HEK293 (cell line): ENCODE data around the gene GLIPR1.

Experiments
- CTCF ChIA-PET: fragments of 350-600 bp; formaldehyde crosslinking; extraction: SDS; loops from one replicate; lab custom pipeline; 2021; ENCODE audit warnings: antibody characterized with exemption; lab: Yijun Ruan, JAX
- POLR2A ChIA-PET: fragments of 300-600 bp; formaldehyde crosslinking; extraction: SDS; loops from one replicate; lab custom pipeline; 2020; ENCODE audit warnings: antibody characterized with exemption, inconsistent platforms; lab: Yijun Ruan, JAX
- H3K27ac ChIP-seq: fragments of 200-500 bp; sonication (Bioruptor generic); 2 replicates; pipeline ENCODE4 v1.5.1; 2014; ENCODE audit warnings: low read depth, low read length, control low read depth, inconsistent platforms; ENCODE audit errors: extremely low read depth
- H3K36me3 ChIP-seq, 2 experiments: fragments of 200-500 bp in 1 of 2; sonication (Bioruptor generic) in 1 of 2; 1 replicate in 1 of 2; 2 replicates in 1 of 2; pipeline ENCODE4 v1.5.1; 2014 to 2017; ENCODE audit warnings: inconsistent platforms in 2 of 2, low read length in 2 of 2; ENCODE audit not compliant: control insufficient read depth in 2 of 2, insufficient read depth in 1 of 2
- H3K4me1 ChIP-seq: fragments of 200-500 bp; sonication (Bioruptor generic); 2 replicates; pipeline ENCODE4 v1.5.1; 2014; ENCODE audit warnings: mild to moderate bottlenecking, low read length, inconsistent platforms; ENCODE audit not compliant: control insufficient read depth, insufficient read depth
- H3K4me3 ChIP-seq: 2 replicates; pipeline ENCODE4 v1.5.1; 2011; ENCODE audit warnings: low read depth, mild to moderate bottlenecking, control low read depth, low read length, moderate library complexity
- H3K9me3 ChIP-seq: fragments of 200-500 bp; sonication (Bioruptor generic); 2 replicates; pipeline ENCODE4 v1.5.1; 2014; ENCODE audit warnings: low read depth, low read length, inconsistent platforms; ENCODE audit not compliant: control insufficient read depth, insufficient read depth
- AEBP2 ChIP-seq: fragments of 450-650 bp; formaldehyde crosslinking; IDR thresholded peaks from 2 replicates; pipeline ENCODE4 v1.5.1; 2016; ENCODE audit warnings: missing biosample characterization, missing genetic modification characterization, borderline replicate concordance
- GLI4 ChIP-seq: fragments of 450-650 bp; formaldehyde crosslinking; IDR thresholded peaks from 2 replicates; pipeline ENCODE4 v1.5.1; 2016; ENCODE audit warnings: missing biosample characterization, missing genetic modification characterization
- GLIS2 ChIP-seq: fragments of 450-650 bp; formaldehyde crosslinking; IDR thresholded peaks from 2 replicates; pipeline ENCODE4 v1.5.1; 2016; ENCODE audit warnings: missing biosample characterization, missing genetic modification characterization
- PRDM1 ChIP-seq: fragments of 450-650 bp; formaldehyde crosslinking; IDR thresholded peaks from 2 replicates; pipeline ENCODE4; 2016; ENCODE audit warnings: missing biosample characterization, missing genetic modification characterization
- REPIN1 ChIP-seq: fragments of 450-650 bp; formaldehyde crosslinking; IDR thresholded peaks from 2 replicates; pipeline ENCODE4 v1.5.1; 2017; ENCODE audit warnings: missing biosample characterization, missing genetic modification characterization, low read depth
- SALL2 ChIP-seq: fragments of 450-650 bp; formaldehyde crosslinking; IDR thresholded peaks from 2 replicates; pipeline ENCODE4 v1.5.0; 2017; ENCODE audit warnings: missing biosample characterization, mild to moderate bottlenecking, missing genetic modification characterization, borderline replicate concordance
- SETDB1 ChIP-seq: IDR thresholded peaks from one replicate; pipeline ENCODE4 v1.6.1; 2017; ENCODE audit warnings: mild to moderate bottlenecking, low read length, moderate library complexity, mixed read lengths; ENCODE audit not compliant: insufficient read length
- YY1 ChIP-seq: fragments of 450-650 bp; formaldehyde crosslinking; IDR thresholded peaks from 2 replicates; pipeline ENCODE4 v1.5.1; 2018; ENCODE audit warnings: missing biosample characterization, missing genetic modification characterization
- ZBTB21 ChIP-seq: fragments of 450-650 bp; formaldehyde crosslinking; IDR thresholded peaks from 2 replicates; pipeline ENCODE4 v1.5.1; 2017; ENCODE audit warnings: missing biosample characterization, missing genetic modification characterization
- ZBTB44 ChIP-seq: fragments of 450-650 bp; IDR thresholded peaks from 2 replicates; pipeline ENCODE4 v1.5.1; 2018; ENCODE audit warnings: missing biosample characterization, mild to moderate bottlenecking, missing genetic modification characterization
- ZNF155 ChIP-seq: fragments of 450-650 bp; formaldehyde crosslinking; IDR thresholded peaks from 2 replicates; pipeline ENCODE4 v1.5.1; 2016; ENCODE audit warnings: missing biosample characterization, missing genetic modification characterization
- ZNF239 ChIP-seq: fragments of 450-650 bp; formaldehyde crosslinking; IDR thresholded peaks from 2 replicates; pipeline ENCODE4 v1.5.1; 2016; ENCODE audit warnings: missing biosample characterization, missing genetic modification characterization
- ZNF324 ChIP-seq: fragments of 450-650 bp; formaldehyde crosslinking; IDR thresholded peaks from 2 replicates; pipeline ENCODE4 v1.5.1; 2016; ENCODE audit warnings: missing biosample characterization, missing genetic modification characterization
- ZNF362 ChIP-seq: fragments of 450-650 bp; formaldehyde crosslinking; IDR thresholded peaks from 2 replicates; pipeline ENCODE4 v1.5.1; 2016; ENCODE audit warnings: missing biosample characterization, missing genetic modification characterization
- ZNF416 ChIP-seq: fragments of 450-650 bp; formaldehyde crosslinking; IDR thresholded peaks from 2 replicates; pipeline ENCODE4 v1.5.1; 2016; ENCODE audit warnings: missing biosample characterization, missing genetic modification characterization
- ZNF548 ChIP-seq: fragments of 450-650 bp; formaldehyde crosslinking; IDR thresholded peaks from 2 replicates; pipeline ENCODE4 v1.5.1; 2016; ENCODE audit warnings: missing biosample characterization, missing genetic modification characterization
- ZNF560 ChIP-seq: fragments of 450-650 bp; formaldehyde crosslinking; IDR thresholded peaks from 2 replicates; pipeline ENCODE4 v1.5.1; 2017; ENCODE audit warnings: missing biosample characterization, missing genetic modification characterization, borderline replicate concordance
- ZNF561 ChIP-seq: fragments of 450-650 bp; IDR thresholded peaks from 2 replicates; pipeline ENCODE4 v1.5.1; 2018; ENCODE audit warnings: missing biosample characterization, missing genetic modification characterization, borderline replicate concordance
- ZNF645 ChIP-seq: fragments of 450-650 bp; formaldehyde crosslinking; IDR thresholded peaks from 2 replicates; pipeline ENCODE4; 2016; ENCODE audit warnings: missing biosample characterization, missing genetic modification characterization

Gene GLIPR1

GRCh38 chr12:75508159-75508558 lies 27.6 kb downstream of the GLIPR1 start:
- TF ChIP-seq GLI4 (tag by site-specific recombination), result no peak
- no peak for TF ChIP-seq REPIN1 (tag by site-specific recombination)
- no peak for TF ChIP-seq ZBTB21 (tag by site-specific recombination)
- TF ChIP-seq ZNF561 (tag by site-specific recombination), result no peak
- TF ChIP-seq GLIS2 (tag by site-specific recombination), result no peak
- TF ChIP-seq ZNF155 (tag by site-specific recombination), result no peak
- TF ChIP-seq SALL2 (tag by site-specific recombination), result no peak
- no peak for TF ChIP-seq ZNF560 (tag by site-specific recombination)
- TF ChIP-seq ZNF645 (tag by site-specific recombination), result no peak
- ChIA-PET POLR2A (no interaction called here), CTCF (interaction anchor here (0.9 to 1.8 kb wide), 3 partner anchors 21 to 25 kb away, joined by 3 to 9 read pairs (median 5); no protein-coding TSS in a partner anchor)
- no peaks in the 10 kb centered on the region for H3K9me3 ChIP-seq
- no peak overlapping the region for H3K4me3 ChIP-seq
- H3K36me3 ChIP-seq, result peaks cover 27 to 52% of the 10 kb centered on the region in 2 experiments; a peak in 2 of 3 replicates
- H3K27ac ChIP-seq, result no peak overlapping the region
- 0 out of 2 replicates have a peak, but pooled peaks cover 2% of the 10 kb centered on the region for H3K4me1 ChIP-seq

- no peak overlapping the region; the same call in 1 of the 2 replicates for H3K4me3 ChIP-seq
- H3K27ac ChIP-seq, result no peak overlapping the region
- peaks cover 14 to 38% of the 10 kb centered on the region in 2 experiments; a peak in 2 of 3 replicates for H3K36me3 ChIP-seq
- ChIA-PET POLR2A (no interaction called here), CTCF (interaction anchor here (0.6 to 1.8 kb wide), 2 partner anchors 26 to 45 kb away, joined by 3 to 5 read pairs; no protein-coding TSS in a partner anchor)
- 0 out of 2 replicates have a peak, but pooled peaks cover 2% of the 10 kb centered on the region for H3K4me1 ChIP-seq
- TF ChIP-seq ZNF362 (tag by site-specific recombination) (peak; percentile 68; the same call in 1 of the 2 replicates), SETDB1 (no peak)
- TF ChIP-seq, all 188 proteins: peak for 1
- no peaks in the 10 kb centered on the region for H3K9me3 ChIP-seq
These were observed 29.1 kb downstream of the GLIPR1 start for GRCh38 chr12:75509621-75510020.

- ChIA-PET POLR2A (interaction anchor here (1.3 kb wide), 1 partner anchor 208 kb away, joined by 4 read pairs; no protein-coding TSS in a partner anchor), CTCF (interaction anchor here (0.8 to 1.3 kb wide), 7 partner anchors 15 to 945 kb away, joined by 3 to 4 read pairs (median 3); partner anchors contain the start of gene GLIPR1L1)
- H3K36me3 ChIP-seq, result peaks cover 0 to 21% of the 10 kb centered on the region in 2 experiments; a peak in 1 of 3 replicates
- H3K4me1 ChIP-seq, result 0 out of 2 replicates have a peak, but pooled peaks cover 2% of the 10 kb centered on the region
- H3K9me3 ChIP-seq, result no peaks in the 10 kb centered on the region
- H3K4me3 ChIP-seq, result peak within 1 kb of the TSS; percentile 87
- H3K27ac ChIP-seq, result peak within 1 kb of the TSS; percentile 32; the same call in 1 of the 2 replicates
- TF ChIP-seq YY1 (tag by site-specific recombination) (peak; percentile 96), ZBTB44 (tag by site-specific recombination) (peak; percentile 63; the same call in 1 of the 2 replicates), ZNF416 (tag by site-specific recombination) (no peak), PRDM1 (tag by site-specific recombination) (peak; percentile 37; the same call in 1 of the 2 replicates), AEBP2 (tag by site-specific recombination) (no peak), ZNF239 (tag by site-specific recombination) (no peak), ZNF324 (0 out of 2 replicates have a peak, but pooled peaks have one; percentile 59), ZNF548 (no peak), ZNF561 (tag by site-specific recombination) (peak; percentile 79)
These were observed 30.8 kb downstream of the GLIPR1 start, which contains the start of gene KRR1 for GRCh38 chr12:75511116-75512048. KRR1 (minus strand) TSS chr12:75511609; CDS start chr12:75511597, 12 bp downstream.
